ENCODE data around the gene SLC17A5. TPM values are rescaled to one million over a fixed set of nuclear protein-coding genes. Genes with fewer than 3 reads are reported as not detected.

SLC17A5 gene
- total RNA-seq, 3 donors from 2014 or later, result 25.8 to 53.0 (median 42.3) TPM

- no peak for TF ChIP-seq CTCF (IDR thresholded peaks at IDR 0.05)
- Histone ChIP-seq H3K9me3 (no peaks in the 10 kb centered on the region), H3K36me3 (ENCODE audit: low read depth) (no peaks in the 10 kb centered on the region), H3K4me3 (no peak overlapping the region), H3K4me1 (ENCODE audit: low read depth) (no peaks in the 10 kb centered on the region)
- DNase-seq (no peak), ATAC-seq (no peak)
- intact Hi-C loops (cut with DNase I, micrococcal nuclease), result no loop called here
Observed at GRCh38 chr6:73640179-73640750, 13.5 kb downstream of the SLC17A5 start.

- no peak for DNase-seq
- Histone ChIP-seq H3K36me3 (ENCODE audit: low read depth) (no peaks in the 10 kb centered on the region), H3K4me3 (no peak overlapping the region), H3K9me3 (no peaks in the 10 kb centered on the region), H3K4me1 (ENCODE audit: low read depth) (no peaks in the 10 kb centered on the region)
- no peak for TF ChIP-seq CTCF (IDR thresholded peaks at IDR 0.05)
- no peak for ATAC-seq
- intact Hi-C loops (cut with DNase I, micrococcal nuclease), result no loop called here
Observed at GRCh38 chr6:73639040-73639439, 14.8 kb downstream of the SLC17A5 start.

GRCh38 chr6:73637404-73637803 lies 16.4 kb downstream of the SLC17A5 start:
- H3K36me3 ChIP-seq (ENCODE audit: low read depth), result peaks cover 7% of the 10 kb centered on the region
- DNase-seq (no peak), ATAC-seq (no peak)
- H3K4me3 ChIP-seq, result no peak overlapping the region
- no peaks in the 10 kb centered on the region for H3K9me3 ChIP-seq
- intact Hi-C loops (cut with DNase I, micrococcal nuclease), result no loop called here
- no peaks in the 10 kb centered on the region for H3K4me1 ChIP-seq (ENCODE audit: low read depth)
- TF ChIP-seq CTCF (IDR thresholded peaks at IDR 0.05), result no peak

GRCh38 chr6:73636048-73636447 lies 17.7 kb downstream of the SLC17A5 start:
- intact Hi-C loops (cut with DNase I, micrococcal nuclease), result no loop called here
- Histone ChIP-seq H3K4me3 (no peak overlapping the region), H3K4me1 (ENCODE audit: low read depth) (no peaks in the 10 kb centered on the region), H3K36me3 (ENCODE audit: low read depth) (peaks cover 7% of the 10 kb centered on the region), H3K9me3 (no peaks in the 10 kb centered on the region)
- DNase-seq (no peak), ATAC-seq (no peak)
- no peak for TF ChIP-seq CTCF (IDR thresholded peaks at IDR 0.05)

- H3K4me1 ChIP-seq (ENCODE audit: low read depth), result no peaks in the 10 kb centered on the region
- no peaks in the 10 kb centered on the region for H3K9me3 ChIP-seq
- TF ChIP-seq CTCF (IDR thresholded peaks at IDR 0.05), result no peak
- H3K36me3 ChIP-seq (ENCODE audit: low read depth), result peaks cover 7% of the 10 kb centered on the region
- DNase-seq (no peak), ATAC-seq (no peak)
- intact Hi-C loops (cut with DNase I, micrococcal nuclease), result no loop called here
- H3K4me3 ChIP-seq, result no peak overlapping the region
Observed at GRCh38 chr6:73632346-73632745, 21.4 kb downstream of the SLC17A5 start.

- H3K9me3 ChIP-seq, result no peaks in the 10 kb centered on the region
- peaks cover 7% of the 10 kb centered on the region for H3K36me3 ChIP-seq (ENCODE audit: low read depth)
- ATAC-seq, result no peak
- no peak overlapping the region for H3K4me3 ChIP-seq
- TF ChIP-seq CTCF (IDR thresholded peaks at IDR 0.05), result no peak
- intact Hi-C loops (cut with DNase I, micrococcal nuclease), result no loop called here
- no peaks in the 10 kb centered on the region for H3K4me1 ChIP-seq (ENCODE audit: low read depth)
- DNase-seq, result no peak
Observed at GRCh38 chr6:73631849-73632248, 21.9 kb downstream of the SLC17A5 start.
